Measurements from ENCODE around the gene GPR108. TPM values are rescaled to one million over a fixed set of nuclear protein-coding genes. Genes with fewer than 3 reads are reported as not detected.

Gene GPR108
- total and polyA plus RNA-seq, 2 of the 13 experiments (the other 11 are each of a cell fraction or from before 2014, with no cell fraction given), result 36.4 to 63.0 TPM

- no peak for TF ChIP-seq ZNF407 (CRISPR knock-in tag; IDR thresholded peaks at IDR 0.05; ENCODE audit: not compliant biosample characterization)
- peak; percentile 77 for TF ChIP-seq ZNF574 (CRISPR knock-in tag; IDR thresholded peaks at IDR 0.05)
- TF ChIP-seq SALL1 (CRISPR knock-in tag; IDR thresholded peaks at IDR 0.05), result peak; percentile 95
- TF ChIP-seq ZC3H13 (CRISPR knock-in tag; IDR thresholded peaks at IDR 0.05), result 0 out of 2 replicates have a peak, but pooled peaks have one; percentile 48
- TF ChIP-seq ZNF44 (CRISPR knock-in tag; IDR thresholded peaks at IDR 0.05), result no peak
- TF ChIP-seq ZNF83 (CRISPR knock-in tag; IDR thresholded peaks at IDR 0.05; ENCODE audit: borderline replicate concordance), result no peak
- peak; percentile 66 for TF ChIP-seq TCF7 (IDR thresholded peaks at IDR 0.05; ENCODE audit: low read depth)
- TF ChIP-seq MTA3 (CRISPR knock-in tag; IDR thresholded peaks at IDR 0.05), result no peak
- peak; percentile 61; the same call in 1 of the 2 replicates for TF ChIP-seq ZBTB3 (CRISPR knock-in tag; IDR thresholded peaks at IDR 0.05; ENCODE audit: borderline replicate concordance, low read depth)
- no peak for TF ChIP-seq ZNF101 (CRISPR knock-in tag; IDR thresholded peaks at IDR 0.05; ENCODE audit: borderline replicate concordance, low read depth)
- TF ChIP-seq THAP11 (CRISPR knock-in tag; IDR thresholded peaks at IDR 0.05), result peak; percentile 82
- no peak for TF ChIP-seq GRHL1 (CRISPR knock-in tag; conservative IDR thresholded peaks at IDR 0.05)
- TF ChIP-seq MED1 (CRISPR knock-in tag; IDR thresholded peaks at IDR 0.05), result peak; percentile 95
- TF ChIP-seq ZNF577 (CRISPR knock-in tag; IDR thresholded peaks at IDR 0.05; ENCODE audit: borderline replicate concordance, low read depth), result no peak
- TF ChIP-seq YEATS4 (CRISPR knock-in tag; IDR thresholded peaks at IDR 0.05; ENCODE audit: borderline replicate concordance), result peak; percentile 70
Observed at GRCh38 chr19:6720369-6721137, 16.8 kb downstream of the GPR108 start, which contains the start of gene C3 (continued).
